Heart left ventricle (tissue), 13 donors: ENCODE results near the gene ZBTB6.

Source experiments
- CTCF ChIP-seq, 12 donors: fragments of 200-600 bp; sonication (generic) in 4 of 12; IDR thresholded peaks; one replicate each; pipeline versions ENCODE4 v1.5.0 to v1.8.0; 2018 to 2022; ENCODE audit warnings: antibody characterized with exemption in 12 of 12, mild to moderate bottlenecking in 5 of 12
- POLR2A ChIP-seq, 2 donors: fragments of 450-650 bp; IDR thresholded peaks; one replicate each; pipeline ENCODE4 v1.6.1; 2017; ENCODE audit warnings: antibody characterized with exemption in 2 of 2, mild to moderate bottlenecking in 2 of 2, moderate library complexity in 2 of 2
- donor health status: ischemic (EF 13 %, LVEDD 7.1; RV severe dilation, severe dysfunction).
- donor health status: DM: no; HTN: yes; CAD: no.
- donor health status: DM: no; HTN: no; CAD: no.
- donor health status: ischemic (EF 25% LVEDD 6.9; RV normal size, moderate dysfunction).
- donor health status: ischemic (EF 25% LVEDD 5.7; RV mildly dilated, moderate dysfunction).
- donor health status: ischemic (EF 35%, LVEDD 5.7; RV mildly dilated, moderate dysfunction).
- donor health status: nonischemic (EF 11% LVEDD 7.7; RV severe dilation, severe dysfunction).
- donor health status: DM: yes; HTN: yes; CAD: no.
- donor health status: PGD.
- donor health status: ischemic (EF 29% LVEDD 5.4; RV normal size, mild dysfunction).
- donor health status: nonischemic (EF 23%, LVEDD 6.1; RV moderate dilation, normal function).

DNA sequence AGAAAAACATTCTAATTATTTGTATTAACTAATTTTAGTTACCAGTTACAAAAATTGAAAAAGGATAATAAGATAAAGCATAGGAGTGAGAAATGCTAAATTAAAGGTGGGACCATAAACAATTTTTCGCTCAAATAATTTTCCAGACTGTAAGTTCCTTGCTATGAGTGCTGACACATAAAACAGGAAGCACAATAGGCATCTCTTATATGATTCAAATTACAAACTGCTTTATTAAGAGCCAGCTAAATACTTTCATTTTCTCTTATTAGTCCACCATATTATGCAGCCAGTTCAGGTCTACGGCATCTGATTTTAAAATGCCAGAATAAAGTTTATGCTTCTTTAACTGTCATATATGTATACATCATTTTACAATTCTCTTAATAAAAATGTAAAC, 12.3 kb downstream of the ZBTB6 start:
- TF ChIP-seq CTCF (IDR thresholded peaks at IDR 0.05), result no peak
- no peak for TF ChIP-seq POLR2A (IDR thresholded peaks at IDR 0.05)
